Activated T-helper 1 cell treated with anti-CD3 and anti-CD28 coated beads, Interleukin-12 subunit alpha, Interleukin-12 subunit beta, Interleukin-2, Interleukin-4 antibody, amounts not matched to agents 30 ng/mL and 10 ng/mL and 1 ng/mL, durations not matched to agents 14 hours and 24 hours and 36 hours (primary cell): ENCODE results near the gene PSMD12. TPM values are rescaled to one million over a fixed set of nuclear protein-coding genes. Genes with fewer than 3 reads are reported as not detected.
A peak's percentile ranks its signal among the peaks of the same experiment; 100 is the strongest.
"Not testable (repeated sequence)": the region's sequence is repeated elsewhere in the genome, so short reads cannot be mapped to it uniquely, and the experiment has no call there.

Experiments
- DNase-seq: peaks from one replicate; pipeline ENCODE4 v3.0.0; 2021; ENCODE audit warnings: low spot score
- H3K27ac Mint-ChIP-seq: one replicate; pipeline ENCODE4 v1.8.0; 2021; ENCODE audit warnings: mild to moderate bottlenecking, mixed read lengths
- H3K27me3 Mint-ChIP-seq: one replicate; pipeline ENCODE4 v1.8.0; 2022; ENCODE audit warnings: mild to moderate bottlenecking, moderate library complexity, mixed read lengths; ENCODE audit not compliant: insufficient read depth
- H3K36me3 Mint-ChIP-seq: one replicate; pipeline ENCODE4 v1.8.0; 2021; ENCODE audit warnings: low read depth, mixed read lengths
- H3K4me1 Mint-ChIP-seq: one replicate; pipeline ENCODE4 v1.8.0; 2021; ENCODE audit warnings: low read depth, mixed read lengths
- H3K4me3 Mint-ChIP-seq: one replicate; pipeline ENCODE4 v1.8.0; 2021; ENCODE audit warnings: mild to moderate bottlenecking, moderate library complexity, mixed read lengths
- H3K9me3 Mint-ChIP-seq: one replicate; pipeline ENCODE4 v1.8.0; 2021; ENCODE audit warnings: mixed read lengths
- intact Hi-C: fragments of 100-400 bp; cut with micrococcal nuclease; formaldehyde crosslinking; loops from one replicate; pipeline ENCODE4 v1.15.1; 2024
- total RNA-seq: library from RNA; stranded (reverse); gene quantifications from 2 replicates; pipeline ENCODE4 v1.2.3, GENCODE V29; 2022

The PSMD12 gene
- total RNA-seq, 1 donor from 2014 or later = 87.4 TPM

DNA sequence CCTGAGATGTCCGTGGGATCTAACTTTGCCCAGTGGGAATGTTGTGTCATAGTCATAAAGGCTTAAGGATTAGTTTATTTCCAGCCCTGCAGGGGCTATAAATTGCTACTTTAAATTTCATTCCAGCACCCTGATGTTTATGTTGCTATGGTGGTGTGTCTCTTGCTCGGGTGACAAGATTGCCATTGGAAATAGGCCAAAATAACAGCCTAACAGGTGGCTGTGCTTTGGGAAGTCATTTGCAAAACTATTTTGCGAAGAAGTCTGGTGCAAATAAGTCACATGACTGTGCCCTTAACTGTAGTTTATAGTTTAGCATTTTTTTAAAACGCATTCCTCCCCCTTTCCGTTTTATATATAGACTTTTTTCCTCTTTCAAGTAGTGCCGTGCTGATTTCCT lies 33.8 kb upstream of the PSMD12 start:
- no peak for DNase-seq
- peak overlapping the region; percentile 75 for H3K27ac Mint-ChIP-seq
- peaks cover 15% of the 10 kb centered on the region for H3K36me3 Mint-ChIP-seq
- intact Hi-C loops = no loop called here
- H3K9me3 Mint-ChIP-seq = no peaks in the 10 kb centered on the region
- H3K27me3 Mint-ChIP-seq = no peaks in the 10 kb centered on the region
- H3K4me1 Mint-ChIP-seq = peaks cover 49% of the 10 kb centered on the region
- H3K4me3 Mint-ChIP-seq = peak overlapping the region; percentile 76

DNA sequence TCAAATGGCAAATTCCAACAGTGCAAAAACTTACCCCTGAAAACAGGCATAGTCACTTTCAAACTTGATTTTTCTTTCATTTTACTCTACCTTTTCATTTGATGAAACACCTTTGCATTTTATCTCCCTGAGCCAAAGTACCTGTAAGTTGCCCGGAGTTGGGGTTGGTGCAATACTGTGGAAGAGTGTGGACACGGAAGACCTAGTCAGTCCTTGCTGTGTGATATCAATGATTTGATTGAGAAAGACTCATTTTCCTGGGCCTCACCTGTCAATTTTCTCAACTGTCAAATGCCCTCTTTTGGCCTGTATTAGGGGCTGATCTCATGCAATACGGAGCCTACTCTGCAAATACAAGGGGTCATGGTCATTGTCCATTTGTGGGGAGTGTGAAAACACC lies 33.3 kb upstream of the PSMD12 start:
- Mint-ChIP-seq H3K9me3 (no peaks in the 10 kb centered on the region), H3K27ac (peak overlapping the region; percentile 73), H3K4me1 (peaks cover 49% of the 10 kb centered on the region), H3K36me3 (peaks cover 15% of the 10 kb centered on the region), H3K27me3 (no peaks in the 10 kb centered on the region), H3K4me3 (peak overlapping the region; percentile 76)
- intact Hi-C loops = loop anchor here (1.0 kb wide), 1 partner anchor 9 kb away; no protein-coding TSS in a partner anchor
- DNase-seq = no peak

DNA sequence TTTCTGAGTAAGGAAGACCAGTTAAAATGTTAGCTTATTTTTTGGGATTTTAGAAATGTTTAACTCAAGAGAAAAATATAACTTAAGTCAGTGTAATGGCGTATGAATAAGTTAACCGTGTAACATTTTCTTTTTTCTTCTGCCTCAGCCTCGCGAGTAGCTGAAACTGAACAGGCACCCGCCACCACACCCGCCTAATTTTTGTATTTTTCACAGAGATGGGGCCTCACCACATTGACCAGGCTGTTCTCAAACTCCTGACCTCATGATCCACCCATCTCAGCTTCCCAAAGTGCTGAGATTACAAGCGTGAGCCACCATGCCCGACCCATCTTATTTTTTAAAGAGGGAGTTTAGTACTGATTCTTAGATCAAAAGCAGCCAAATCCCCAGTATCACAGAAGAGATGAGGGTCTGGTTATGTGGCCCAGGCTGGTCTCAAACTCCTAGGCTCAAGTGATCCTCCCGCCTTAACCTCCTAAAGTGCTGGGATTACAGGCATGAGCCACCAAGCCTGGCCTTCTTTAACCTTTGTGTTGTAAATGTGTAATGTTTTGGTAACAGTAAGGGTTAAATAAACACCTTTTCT lies 27.5 kb upstream of the PSMD12 start:
- Mint-ChIP-seq H3K36me3 (peaks cover 4% of the 10 kb centered on the region), H3K27ac (no peak overlapping the region), H3K9me3 (no peaks in the 10 kb centered on the region), H3K4me3 (no peak overlapping the region), H3K27me3 (no peaks in the 10 kb centered on the region), H3K4me1 (peaks cover 48% of the 10 kb centered on the region)
- DNase-seq = no peak
- intact Hi-C loops = no loop called here

DNA sequence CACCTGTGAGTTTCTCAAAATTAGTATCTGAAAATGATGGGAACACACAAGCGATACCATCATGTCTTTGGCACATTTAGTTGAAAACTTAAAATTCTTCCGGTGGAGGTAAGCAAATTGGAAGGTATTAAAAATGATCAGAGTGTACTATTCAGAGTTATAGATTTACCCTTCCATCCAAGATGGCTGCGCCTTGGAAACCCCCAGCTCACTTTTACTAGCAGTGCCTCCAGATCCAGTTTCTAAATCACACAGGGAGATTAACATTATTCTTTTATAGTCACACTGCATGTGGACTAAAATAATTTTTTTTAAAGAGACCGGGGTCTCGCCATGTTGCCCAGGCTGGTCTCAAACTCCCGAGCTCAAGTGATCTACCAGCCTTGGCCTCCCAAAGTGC lies 25.7 kb upstream of the PSMD12 start:
- no peak for DNase-seq
- H3K36me3 Mint-ChIP-seq = peaks cover 2% of the 10 kb centered on the region
- H3K27me3 Mint-ChIP-seq = no peaks in the 10 kb centered on the region
- H3K9me3 Mint-ChIP-seq = no peaks in the 10 kb centered on the region
- peak overlapping the region; percentile 49 for H3K4me3 Mint-ChIP-seq
- H3K27ac Mint-ChIP-seq = peak overlapping the region; percentile 48
- H3K4me1 Mint-ChIP-seq = peaks cover 48% of the 10 kb centered on the region
- intact Hi-C loops = no loop called here

DNA sequence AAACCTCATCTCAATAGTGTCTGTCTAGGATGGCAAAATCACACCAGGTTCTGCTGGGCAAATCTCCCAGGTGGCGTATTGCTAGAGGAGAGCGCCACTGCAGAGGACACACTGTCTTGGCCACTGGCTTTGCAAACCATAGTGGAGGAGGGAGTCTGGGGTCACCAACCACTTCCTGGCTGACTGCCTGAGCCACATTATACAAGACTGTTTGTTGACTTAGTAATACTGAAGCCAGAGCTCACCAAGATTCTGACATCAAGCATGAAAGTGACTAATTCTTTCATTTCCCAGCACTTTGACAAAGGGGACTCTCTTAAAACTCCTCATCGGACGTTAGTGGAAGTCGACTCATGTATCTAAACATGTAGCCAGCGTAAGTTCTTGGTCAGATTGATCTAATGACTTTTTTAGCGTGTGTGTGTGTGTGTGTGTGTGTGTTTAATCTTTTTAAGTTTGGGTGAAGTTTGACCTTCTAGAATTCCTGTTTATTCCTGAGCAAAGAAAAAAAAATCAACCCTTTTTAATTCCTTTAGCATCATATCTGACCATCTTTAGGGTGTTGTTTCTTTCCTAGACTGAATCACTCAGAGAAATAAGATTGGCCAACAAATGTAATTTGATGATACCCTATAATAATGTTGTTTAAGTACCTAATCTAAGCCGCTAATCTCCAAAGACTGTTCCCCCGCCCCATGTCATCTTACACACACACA lies 24.4 kb upstream of the PSMD12 start:
- intact Hi-C loops = loop anchor here (1.0 kb wide), 7 partner anchors 8 to 62 kb away; partner anchors contain the start of gene PSMD12
- H3K4me1 Mint-ChIP-seq = peaks cover 55% of the 10 kb centered on the region
- peak overlapping the region; percentile 89 for H3K27ac Mint-ChIP-seq
- no peaks in the 10 kb centered on the region for H3K27me3 Mint-ChIP-seq
- peak overlapping the region; percentile 65 for H3K4me3 Mint-ChIP-seq
- peak; percentile 70 for DNase-seq
- H3K9me3 Mint-ChIP-seq = no peaks in the 10 kb centered on the region
- H3K36me3 Mint-ChIP-seq = peaks cover 2% of the 10 kb centered on the region

DNA sequence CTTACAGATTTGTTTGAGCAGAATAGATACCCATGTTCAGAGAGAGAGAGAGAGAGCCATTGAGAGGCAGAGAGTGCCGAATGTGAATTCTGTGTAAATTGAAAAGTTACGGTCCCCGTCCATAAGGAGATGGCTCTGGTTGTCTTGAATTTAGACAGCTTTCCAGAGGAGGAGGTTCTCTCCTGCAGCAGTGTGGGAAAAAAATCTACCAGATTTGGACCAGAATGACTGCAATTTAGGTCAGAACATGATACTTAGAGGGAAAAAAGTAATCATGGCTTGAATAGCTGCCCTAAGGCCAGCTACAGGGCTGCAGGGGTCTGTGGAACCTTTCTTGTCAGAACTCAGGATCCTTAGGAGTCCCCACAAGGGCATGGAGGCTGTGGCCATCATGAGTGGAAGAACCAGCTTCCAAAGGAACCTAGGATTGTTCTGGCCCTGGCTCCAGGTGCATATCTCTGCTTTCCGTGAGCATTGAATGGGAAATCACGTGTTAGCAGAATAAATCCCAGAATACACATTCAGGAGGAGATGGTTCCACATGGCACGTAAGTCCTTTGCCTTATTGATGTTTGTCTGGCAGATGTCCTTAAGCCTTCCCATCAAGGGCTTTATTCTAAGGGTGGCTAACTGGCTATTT lies 23.7 kb upstream of the PSMD12 start:
- no peak for DNase-seq
- H3K4me3 Mint-ChIP-seq = peak overlapping the region; percentile 65

DNA sequence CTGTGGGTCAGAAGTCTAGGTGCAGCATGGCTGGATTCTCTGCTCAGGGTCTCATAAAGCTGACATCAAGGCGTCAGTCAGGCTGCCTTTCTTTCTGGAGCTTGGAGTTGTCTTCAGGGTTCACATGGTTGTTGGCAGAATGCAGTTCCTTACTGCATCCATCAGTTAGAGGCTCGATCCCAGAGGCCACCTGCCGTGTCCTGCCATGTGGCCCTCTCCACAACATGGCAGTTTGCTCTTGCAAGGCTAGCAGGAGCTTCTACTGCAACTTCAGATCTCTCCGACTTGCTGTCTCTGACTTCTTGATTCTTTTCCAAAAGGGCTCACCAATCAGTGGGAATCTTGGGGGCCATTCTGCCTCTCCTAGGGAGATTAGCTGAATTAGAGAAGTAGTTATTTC lies 22.6 kb upstream of the PSMD12 start:
- DNase-seq = no peak
- Mint-ChIP-seq H3K4me1 (peaks cover 55% of the 10 kb centered on the region), H3K36me3 (peaks cover 2% of the 10 kb centered on the region), H3K9me3 (no peaks in the 10 kb centered on the region), H3K4me3 (no peak overlapping the region), H3K27me3 (no peaks in the 10 kb centered on the region), H3K27ac (peak overlapping the region; percentile 34)
- intact Hi-C loops = no loop called here

More for the DNA sequence above, 23.7 kb upstream of the PSMD12 start:
- H3K27me3 Mint-ChIP-seq = no peaks in the 10 kb centered on the region
- intact Hi-C loops = loop anchor here (1.0 kb wide), 7 partner anchors 9 to 63 kb away; partner anchors contain the start of gene PSMD12
- H3K9me3 Mint-ChIP-seq = no peaks in the 10 kb centered on the region
- H3K36me3 Mint-ChIP-seq = peaks cover 2% of the 10 kb centered on the region
- H3K4me1 Mint-ChIP-seq = peaks cover 55% of the 10 kb centered on the region
- peak overlapping the region; percentile 89 for H3K27ac Mint-ChIP-seq

DNA sequence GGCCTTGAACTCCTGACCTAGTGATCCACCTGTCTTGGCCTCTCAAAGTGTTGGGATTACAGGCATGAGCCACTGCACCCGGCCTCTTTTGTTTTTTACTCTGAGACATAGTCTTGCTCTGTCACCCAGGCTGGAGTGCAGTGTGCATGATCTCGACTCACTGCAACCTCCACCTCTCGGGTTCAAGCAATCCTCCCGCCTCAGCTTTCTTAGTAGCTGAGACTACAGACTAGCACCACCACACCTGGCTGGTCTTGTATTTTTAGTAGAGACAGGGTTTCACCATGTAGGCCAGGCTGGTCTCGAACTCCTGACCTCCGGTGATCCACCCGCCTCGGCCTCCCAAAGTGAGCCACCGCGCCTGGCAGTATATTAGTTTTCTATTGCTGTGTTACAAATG lies 22.2 kb upstream of the PSMD12 start:
- H3K27me3 Mint-ChIP-seq, H3K4me3 Mint-ChIP-seq, H3K9me3 Mint-ChIP-seq, DNase-seq, H3K36me3 Mint-ChIP-seq, intact Hi-C loops, H3K27ac Mint-ChIP-seq: not testable (repeated sequence)
- H3K4me1 Mint-ChIP-seq = peaks cover 55% of the 10 kb centered on the region

DNA sequence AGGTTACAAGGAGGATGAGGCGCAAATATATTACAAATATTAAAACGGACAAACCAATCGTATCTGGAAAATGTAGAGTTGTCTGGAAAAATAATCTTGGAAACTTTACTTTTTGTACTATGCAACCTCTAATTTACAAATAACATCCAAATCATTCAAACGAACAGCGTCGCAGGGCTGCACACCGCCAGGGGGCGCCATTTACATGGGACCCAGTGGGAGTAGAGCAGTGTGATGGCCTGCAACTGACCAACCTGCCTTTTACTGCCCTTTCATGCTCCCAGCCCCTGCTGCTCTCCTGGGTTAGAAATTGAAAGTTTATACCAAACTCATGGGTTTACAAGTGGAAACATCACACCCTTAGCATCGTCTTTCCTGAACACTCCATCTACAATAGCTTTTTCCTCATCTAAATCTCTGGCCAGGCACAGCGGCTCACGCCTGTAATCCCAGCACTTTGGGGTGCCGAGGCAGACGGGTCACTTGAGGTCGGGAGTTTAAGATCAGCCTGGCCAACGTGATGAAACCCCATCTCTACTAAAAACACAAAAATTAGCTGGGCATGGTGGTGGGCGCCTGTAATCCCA lies 20.7 kb upstream of the PSMD12 start:
- peaks cover under 1% of the 10 kb centered on the region for H3K36me3 Mint-ChIP-seq
- no peak overlapping the region for H3K27ac Mint-ChIP-seq
- intact Hi-C loops = loop anchor here (1.0 kb wide), 3 partner anchors 8 to 216 kb away; no protein-coding TSS in a partner anchor
- H3K4me3 Mint-ChIP-seq = no peak overlapping the region
- H3K9me3 Mint-ChIP-seq = no peaks in the 10 kb centered on the region
- H3K27me3 Mint-ChIP-seq = no peaks in the 10 kb centered on the region
- peaks cover 46% of the 10 kb centered on the region for H3K4me1 Mint-ChIP-seq
- DNase-seq = peak; percentile 44

DNA sequence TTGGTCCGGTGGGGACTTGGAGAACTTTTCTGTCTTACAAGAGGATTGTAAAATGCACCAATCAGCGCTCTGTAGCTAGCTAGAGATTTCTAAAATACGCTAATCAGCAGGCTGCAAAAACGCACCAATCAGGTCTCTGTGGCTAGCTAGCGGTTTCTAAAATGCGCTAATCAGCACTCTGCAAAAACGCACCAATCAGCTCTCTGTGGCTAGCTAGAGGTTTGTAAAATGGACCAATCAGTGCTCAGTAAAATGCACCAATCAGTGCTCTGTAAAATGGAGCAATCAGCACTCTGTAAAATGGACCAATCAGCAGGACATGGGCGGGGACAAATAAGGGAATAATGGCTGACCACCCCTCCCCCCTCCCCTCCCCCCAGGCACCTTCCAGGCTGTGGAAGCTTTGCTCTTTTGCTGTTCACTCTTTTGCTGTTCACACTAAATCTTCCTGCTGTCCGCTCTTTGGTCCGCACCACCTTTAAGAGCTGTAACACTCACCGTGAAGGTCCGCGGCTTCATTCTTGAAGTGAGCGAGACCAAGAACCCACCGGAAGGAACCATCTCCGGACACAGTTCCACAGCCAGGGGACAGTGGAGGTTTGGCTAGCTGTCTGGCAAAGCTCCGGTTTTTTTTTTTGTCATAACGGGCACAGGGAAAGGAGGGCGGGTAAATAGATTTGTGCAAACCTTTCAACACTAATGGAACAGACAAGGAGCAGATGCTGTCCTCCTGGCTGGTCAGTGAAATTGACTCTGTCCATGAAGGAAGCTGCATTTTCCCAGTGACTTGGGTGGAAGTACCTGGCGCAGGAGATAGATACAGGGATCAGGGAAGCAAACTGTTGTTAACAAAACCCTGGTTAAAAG lies 19.0 kb upstream of the PSMD12 start:
- intact Hi-C loops = no loop called here
- H3K27me3 Mint-ChIP-seq = no peaks in the 10 kb centered on the region
- no peak overlapping the region for H3K27ac Mint-ChIP-seq
- H3K4me3 Mint-ChIP-seq = no peak overlapping the region
- no peak for DNase-seq
- H3K9me3 Mint-ChIP-seq = no peaks in the 10 kb centered on the region
- H3K4me1 Mint-ChIP-seq = peaks cover 36% of the 10 kb centered on the region
- H3K36me3 Mint-ChIP-seq = no peaks in the 10 kb centered on the region

DNA sequence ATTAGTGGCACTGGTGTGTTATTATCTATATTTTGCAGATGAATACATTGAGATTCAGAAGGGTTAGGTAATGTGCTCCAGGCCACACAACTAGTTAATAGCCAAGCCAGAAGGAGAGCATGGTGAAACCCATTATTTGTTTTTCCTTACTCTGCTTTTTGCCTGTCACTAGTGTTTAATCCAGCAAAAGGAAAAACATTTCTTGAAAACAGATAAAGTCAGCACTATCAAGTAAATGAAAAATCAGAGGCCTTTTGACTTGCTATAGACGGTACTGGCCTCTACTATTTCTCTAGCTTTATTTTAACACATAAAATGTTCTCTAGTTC lies 15.5 kb upstream of the PSMD12 start:
- no peak for DNase-seq
- Mint-ChIP-seq H3K27ac (no peak overlapping the region), H3K36me3 (peaks cover 1% of the 10 kb centered on the region), H3K4me3 (no peak overlapping the region), H3K27me3 (no peaks in the 10 kb centered on the region), H3K4me1 (peaks cover 24% of the 10 kb centered on the region), H3K9me3 (no peaks in the 10 kb centered on the region)
- intact Hi-C loops = no loop called here

DNA sequence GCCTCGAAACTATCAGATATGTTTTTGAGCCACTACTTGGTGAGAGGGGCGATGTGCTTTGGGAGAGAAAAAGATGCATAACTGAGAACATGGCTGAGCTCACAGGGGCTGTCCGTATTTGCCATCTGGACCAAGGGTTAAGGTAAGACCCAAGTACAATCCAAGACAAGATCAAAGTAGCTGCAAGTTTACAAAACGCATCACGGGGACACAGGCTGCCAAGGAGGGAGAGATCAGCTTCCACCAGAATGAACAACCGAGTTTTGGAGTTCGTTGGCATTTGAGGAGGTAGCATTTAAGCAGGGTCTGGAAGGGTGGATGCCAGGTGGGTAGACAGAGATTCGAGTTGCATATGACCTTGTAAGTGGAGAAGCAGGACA lies 12.9 kb upstream of the PSMD12 start:
- DNase-seq = no peak
- peak overlapping the region; percentile 87 for H3K27ac Mint-ChIP-seq
- peaks cover 1% of the 10 kb centered on the region for H3K36me3 Mint-ChIP-seq
- H3K27me3 Mint-ChIP-seq = peaks cover 2% of the 10 kb centered on the region
- H3K9me3 Mint-ChIP-seq = no peaks in the 10 kb centered on the region
- H3K4me3 Mint-ChIP-seq = peak overlapping the region; percentile 92
- peaks cover 35% of the 10 kb centered on the region for H3K4me1 Mint-ChIP-seq
- intact Hi-C loops = loop anchor here (1.0 to 5.0 kb wide), 4 partner anchors 8 to 1948 kb away; partner anchors contain the start of genes ABCA5 and NOL11
